H1 (cell line): ENCODE results near the gene SUSD6. TPM values are rescaled to one million over a fixed set of nuclear protein-coding genes. Genes with fewer than 3 reads are reported as not detected.

Source experiments
- CTCF ChIA-PET: fragments of 300-600 bp; sonication (Branson Sonifier 250); formaldehyde crosslinking; loops from one replicate; lab custom pipeline; 2021; ENCODE audit not compliant: partially characterized antibody; lab: Charles Lee
- POLR2A ChIA-PET: fragments of 300-600 bp; sonication (Branson Sonifier 250); formaldehyde crosslinking; loops from one replicate; lab custom pipeline; 2021; ENCODE audit warnings: inconsistent platforms; ENCODE audit not compliant: partially characterized antibody; lab: Charles Lee
- DNase-seq, 2 experiments: peaks; one replicate each; pipeline versions ENCODE4 v3.0.0 to v3.0.0-alpha.2; 2010 to 2022; ENCODE audit warnings: low spot score in 2 of 2, low read depth in 1 of 2, mixed read lengths in 1 of 2
- FAIRE-seq: peaks from 2 replicates; lab custom pipeline; 2011; peaks lifted over from hg19 to GRCh38; lab: Jason Lieb, UNC
- H2AFZ ChIP-seq: 2 replicates; pipeline ENCODE4 v1.8.1; 2012; ENCODE audit warnings: low read length, inconsistent platforms
- H2AK5ac ChIP-seq: 2 replicates; pipeline ENCODE4 v1.6.1; 2013; ENCODE audit warnings: low read depth, low read length
- H2BK120ac ChIP-seq: replicated peaks from 2 replicates; pipeline ENCODE3; 2013; ENCODE audit warnings: low read depth, low read length, inconsistent platforms
- H2BK12ac ChIP-seq: 2 replicates; pipeline ENCODE4 v1.6.1; 2013; ENCODE audit warnings: low read depth, low read length
- H2BK15ac ChIP-seq: 2 replicates; pipeline ENCODE4 v1.6.1; 2013; ENCODE audit warnings: low read length
- H2BK20ac ChIP-seq: 2 replicates; pipeline ENCODE4 v1.6.1; 2013; ENCODE audit warnings: low read length
- H2BK5ac ChIP-seq: 2 replicates; pipeline ENCODE4 v1.6.1; 2013; ENCODE audit warnings: low read depth, low read length
- H3K14ac ChIP-seq: 2 replicates; pipeline ENCODE4 v1.6.1; 2013; ENCODE audit warnings: inconsistent platforms; ENCODE audit not compliant: insufficient read length
- H3K18ac ChIP-seq: 2 replicates; pipeline ENCODE4 v1.6.1; 2013; ENCODE audit warnings: low read length; ENCODE audit errors: extremely low read depth
- H3K23ac ChIP-seq: 2 replicates; pipeline ENCODE4 v1.6.1; 2013; ENCODE audit warnings: inconsistent platforms; ENCODE audit not compliant: insufficient read length
- H3K23me2 ChIP-seq: 2 replicates; pipeline ENCODE4 v1.6.1; 2013; ENCODE audit warnings: low read depth, low read length
- H3K27ac ChIP-seq: 2 replicates; pipeline ENCODE4 v1.6.1; 2011; ENCODE audit warnings: low read depth, low read length, inconsistent platforms
- H3K27me3 ChIP-seq, 4 experiments: replicated peaks in 1 of 4; 1 replicate in 1 of 4; 2 replicates in 3 of 4; pipeline versions ENCODE4 v1.6.1 to v1.8.1; 2011 to 2013; ENCODE audit warnings: low read length in 3 of 4, mild to moderate bottlenecking in 3 of 4, inconsistent platforms in 2 of 4, mixed read lengths in 2 of 4, moderate library complexity in 1 of 4; ENCODE audit not compliant: control insufficient read depth in 3 of 4, insufficient read depth in 3 of 4; ENCODE audit errors: extremely low read depth in 1 of 4
- H3K36me3 ChIP-seq, 4 experiments: 2 replicates each; pipeline versions ENCODE4 v1.6.1 to v1.8.1; 2011 to 2013; ENCODE audit warnings: mild to moderate bottlenecking in 4 of 4, low read length in 3 of 4, moderate library complexity in 2 of 4, control low read depth in 1 of 4, inconsistent platforms in 1 of 4; ENCODE audit not compliant: insufficient read depth in 4 of 4, control insufficient read depth in 2 of 4
- H3K4ac ChIP-seq: replicated peaks from 2 replicates; pipeline ENCODE3; 2013; ENCODE audit warnings: low read length, low read depth, mixed read lengths, inconsistent platforms; ENCODE audit not compliant: insufficient read length
- H3K4me1 ChIP-seq, 4 experiments: replicated peaks in 1 of 4; 1 replicate in 1 of 4; 2 replicates in 3 of 4; pipeline versions ENCODE4 v1.6.1 to v1.8.1; 2011 to 2013; ENCODE audit warnings: low read length in 3 of 4, inconsistent platforms in 2 of 4, mixed read lengths in 1 of 4; ENCODE audit not compliant: insufficient read depth in 4 of 4, control insufficient read depth in 3 of 4
- H3K4me2 ChIP-seq, 2 experiments: 2 replicates each; pipeline versions ENCODE4 v1.6.1 to v1.8.1; 2011 to 2013; ENCODE audit warnings: low read depth in 2 of 2, low read length in 2 of 2, control low read depth in 1 of 2, inconsistent platforms in 1 of 2, mild to moderate bottlenecking in 1 of 2; ENCODE audit not compliant: insufficient read depth in 1 of 2
- H3K4me3 ChIP-seq, 4 experiments: fragments of 200-600, 300-600 bp in 1 of 4; sonication (generic), shearing (Covaris generic), sonication (Bioruptor Twin) in 1 of 4; 2 replicates each; pipeline versions ENCODE4 v1.5.1 to v1.8.1; 2011 to 2016; ENCODE audit warnings: low read length in 4 of 4, low read depth in 3 of 4, control low read depth in 2 of 4, inconsistent platforms in 2 of 4, mild to moderate bottlenecking in 2 of 4, mixed read lengths in 1 of 4, moderate library complexity in 1 of 4; ENCODE audit not compliant: insufficient read depth in 2 of 4; ENCODE audit errors: extremely low read depth in 1 of 4
- H3K56ac ChIP-seq: replicated peaks from 2 replicates; pipeline ENCODE3; 2013; ENCODE audit warnings: low read depth, mild to moderate bottlenecking, mixed read lengths, low read length, inconsistent platforms; ENCODE audit not compliant: insufficient read length
- H3K79me1 ChIP-seq: 2 replicates; pipeline ENCODE4 v1.6.1; 2013; ENCODE audit warnings: low read depth, low read length, control low read depth
- H3K79me2 ChIP-seq, 2 experiments: 2 replicates each; pipeline versions ENCODE4 v1.6.1 to v1.8.1; 2012 to 2013; ENCODE audit warnings: low read length in 2 of 2, mild to moderate bottlenecking in 2 of 2, inconsistent platforms in 1 of 2; ENCODE audit not compliant: insufficient read depth in 2 of 2, control insufficient read depth in 1 of 2
- H3K9ac ChIP-seq, 4 experiments: replicated peaks in 1 of 4; 1 replicate in 1 of 4; 2 replicates in 3 of 4; pipeline versions ENCODE4 v1.6.1 to v1.8.1; 2011 to 2013; ENCODE audit warnings: low read depth in 3 of 4, low read length in 3 of 4, control low read depth in 2 of 4, mild to moderate bottlenecking in 2 of 4, moderate library complexity in 2 of 4, inconsistent platforms in 1 of 4; ENCODE audit errors: extremely low read depth in 1 of 4
- H3K9me3 ChIP-seq, 2 experiments: 2 replicates each; pipeline versions ENCODE4 v1.6.1 to v1.8.1; 2012 to 2013; ENCODE audit warnings: mild to moderate bottlenecking in 2 of 2, moderate library complexity in 2 of 2, control low read depth in 1 of 2, inconsistent platforms in 1 of 2, low read depth in 1 of 2, low read length in 1 of 2, mixed read lengths in 1 of 2; ENCODE audit not compliant: insufficient read depth in 2 of 2
- H4K20me1 ChIP-seq, 2 experiments: replicated peaks in 1 of 2; 2 replicates each; pipeline versions ENCODE3 to v1.8.1; 2011 to 2013; ENCODE audit warnings: inconsistent platforms in 2 of 2, low read length in 2 of 2, mild to moderate bottlenecking in 1 of 2; ENCODE audit not compliant: insufficient read depth in 2 of 2, control insufficient read depth in 1 of 2
- H4K5ac ChIP-seq: 2 replicates; pipeline ENCODE4 v1.6.1; 2013; ENCODE audit warnings: low read length, low read depth, mixed read lengths, inconsistent platforms; ENCODE audit not compliant: insufficient read length
- H4K8ac ChIP-seq: 2 replicates; pipeline ENCODE4 v1.8.0; 2013; ENCODE audit warnings: mild to moderate bottlenecking, moderate library complexity, low read length, inconsistent platforms; ENCODE audit not compliant: insufficient read depth; ENCODE audit errors: extremely low read depth
- H4K91ac ChIP-seq: replicated peaks from 2 replicates; pipeline ENCODE3; 2013; ENCODE audit warnings: low read length, mixed read lengths, inconsistent platforms; ENCODE audit not compliant: insufficient read length
- ASH2L ChIP-seq: fragments of 200-600, 300-600 bp; sonication (generic); IDR thresholded peaks from one replicate; pipeline ENCODE4 v1.7.1; 2017; ENCODE audit warnings: low read length
- BRCA1 ChIP-seq: IDR thresholded peaks from 2 replicates; pipeline ENCODE4 v1.6.1; 2012; ENCODE audit warnings: low read depth, low read length, improper control_type of control experiment
- CHD2 ChIP-seq: IDR thresholded peaks from 2 replicates; pipeline ENCODE4 v1.6.1; 2012; ENCODE audit warnings: low read length, improper control_type of control experiment
- EZH2 ChIP-seq: fragments of 200-600 bp; sonication (generic); IDR thresholded peaks from 2 replicates; pipeline ENCODE4 v1.7.1; 2012; ENCODE audit warnings: low read depth, mild to moderate bottlenecking, moderate library complexity, low read length, inconsistent platforms; ENCODE audit not compliant: severe bottlenecking
- JUND ChIP-seq: IDR thresholded peaks from 2 replicates; pipeline ENCODE4 v1.6.1; 2011; ENCODE audit warnings: mild to moderate bottlenecking, improper control_type of control experiment, low read length
- POLR2AphosphoS5 ChIP-seq: IDR thresholded peaks from 2 replicates; pipeline ENCODE4 v1.6.1; 2011; ENCODE audit warnings: low read depth, low read length
- RAD21 ChIP-seq, 2 experiments: IDR thresholded peaks in 1 of 2; conservative IDR thresholded peaks in 1 of 2; 2 replicates each; pipeline ENCODE4 v1.6.1; 2011; ENCODE audit warnings: low read depth in 2 of 2, low read length in 2 of 2, improper control_type of control experiment in 1 of 2, inconsistent platforms in 1 of 2, mild to moderate bottlenecking in 1 of 2, moderate library complexity in 1 of 2
- SIN3A ChIP-seq, 2 experiments: IDR thresholded peaks in 1 of 2; conservative IDR thresholded peaks in 1 of 2; 2 replicates each; pipeline ENCODE4 v1.6.1; 2011 to 2012; ENCODE audit warnings: low read length in 2 of 2, improper control_type of control experiment in 1 of 2, low read depth in 1 of 2, mild to moderate bottlenecking in 1 of 2
- SIX5 ChIP-seq: IDR thresholded peaks from 2 replicates; pipeline ENCODE4 v1.6.1; 2011; ENCODE audit warnings: mild to moderate bottlenecking, low read depth, low read length
- SP1 ChIP-seq: IDR thresholded peaks from 2 replicates; pipeline ENCODE4 v1.6.1; 2011; ENCODE audit warnings: low read depth, low read length
- TBP ChIP-seq: IDR thresholded peaks from 2 replicates; pipeline ENCODE4 v1.6.1; 2011; ENCODE audit warnings: low read depth, low read length, improper control_type of control experiment
- TEAD4 ChIP-seq: IDR thresholded peaks from 2 replicates; pipeline ENCODE4 v1.6.1; 2012; ENCODE audit warnings: low read depth, low read length, inconsistent platforms, mixed read lengths
- WGBS, 2 experiments: shearing (Covaris generic) in 1 of 2; methylation state at CpG; one replicate each; pipeline versions ENCODE4 v1.1.6 to v1.1.7; 2013 to 2015; ENCODE audit warnings: low lambda C conversion rate in 2 of 2, mixed read lengths in 2 of 2, inconsistent platforms in 1 of 2, low coverage in 1 of 2, missing lambda C conversion rate in 1 of 2; ENCODE audit not compliant: insufficient replicate concordance in 2 of 2, insufficient coverage in 1 of 2, insufficient read length in 1 of 2; ENCODE audit errors: extremely low coverage in 1 of 2, missing lambda C conversion rate in 1 of 2; 5-methylcytosine and 5-hydroxymethylcytosine counted together
- polyA plus RNA-seq, 7 experiments: library from polyadenylated mRNA; depleted of rRNA in 3 of 7; stranded (reverse) in 5 of 7; unstranded in 2 of 7; fragments of >200 nt in 5 of 7; fragments of 200-250 nt in 2 of 7; gene quantifications; 1 replicate in 5 of 7; 2 replicates in 1 of 7; 4 replicates in 1 of 7; pipeline versions ENCODE4 v1.2.1 to v1.2.3, GENCODE V29; 2011 to 2013; ENCODE audit warnings: missing spikeins in 2 of 7, mixed read lengths in 2 of 7
- total RNA-seq: library from RNA; stranded (reverse); fragmentation: NEBNext Ultra II Directional; extraction: Animal tissue kit (Norgen Biotek cat#: 25700); gene quantifications from 2 replicates; pipeline ENCODE4 v1.2.1, GENCODE V29; 2021
- TF ChIP-seq, protein P1 (sequence below): IDR thresholded peaks from 2 replicates; pipeline ENCODE4 v1.6.1; 2011; ENCODE audit warnings: low read length, improper control_type of control experiment

SUSD6 gene
- total and polyA plus RNA-seq, 2 of the 8 experiments (the other 6 are each of a cell fraction or from before 2014, with no cell fraction given), result 3.0 to 3.8 TPM

DNA sequence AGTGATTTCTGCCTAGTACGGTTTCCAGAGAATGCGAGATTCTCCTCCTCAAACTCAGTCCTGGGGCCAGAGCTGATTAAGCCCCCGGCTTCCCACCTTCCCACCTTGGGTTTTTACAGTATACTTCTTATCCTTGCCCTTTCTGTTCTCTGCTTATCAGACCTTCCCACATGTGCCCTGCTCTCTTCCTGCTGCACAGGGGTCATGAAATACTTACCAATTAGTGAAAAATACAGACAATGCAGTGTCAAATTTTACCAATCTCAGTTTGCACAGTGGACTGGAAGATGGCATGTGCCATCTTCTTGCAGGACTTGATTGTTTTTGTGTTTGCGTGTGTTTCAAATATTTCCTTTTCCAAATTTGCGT lies 14.7 kb downstream of the SUSD6 start:
- Histone ChIP-seq H4K5ac (no peak overlapping the region), H3K4me2 (no peak overlapping the region), H3K27ac (no peak overlapping the region), H2BK20ac (no peak overlapping the region), H3K36me3 (no peaks in the 10 kb centered on the region), H4K91ac (no peak overlapping the region), H2BK5ac (no peak overlapping the region), H3K56ac (no peak overlapping the region), H4K8ac (no peak overlapping the region), H2AFZ (no peak overlapping the region), H4K20me1 (peaks cover 0 to 6% of the 10 kb centered on the region in 2 experiments), H3K23ac (no peak overlapping the region), H2BK12ac (no peak overlapping the region), H3K79me1 (no peaks in the 10 kb centered on the region), H3K18ac (no peak overlapping the region), H3K4ac (no peak overlapping the region), H3K23me2 (no peaks in the 10 kb centered on the region), H3K4me3 (no peak overlapping the region), H3K9ac (no peak overlapping the region), H3K4me1 (peaks cover 0 to 7% (median 1%) of the 10 kb centered on the region in 4 experiments; a peak in 2 of 7 replicates), H3K14ac (no peak overlapping the region), H2AK5ac (no peak overlapping the region), H3K79me2 (no peaks in the 10 kb centered on the region), H2BK15ac (no peak overlapping the region), H2BK120ac (no peak overlapping the region), H3K9me3 (no peaks in the 10 kb centered on the region), H3K27me3 (no peaks in the 10 kb centered on the region)
- ChIA-PET CTCF (interaction anchor here (1.0 to 1.5 kb wide), 2 partner anchors 14 to 41 kb away, joined by 3 read pairs; no protein-coding TSS in a partner anchor), POLR2A (no interaction called here)
- no peak for DNase-seq
- no peak for FAIRE-seq
- 95% methylated on average over 4 of the region's 5 CpGs; no CpG with 5 or more reads in 1 of the 2 experiments for WGBS, 2 experiments
- TF ChIP-seq ASH2L, result no peak
- no peak for TF ChIP-seq CHD2
- TF ChIP-seq, protein P1, sequence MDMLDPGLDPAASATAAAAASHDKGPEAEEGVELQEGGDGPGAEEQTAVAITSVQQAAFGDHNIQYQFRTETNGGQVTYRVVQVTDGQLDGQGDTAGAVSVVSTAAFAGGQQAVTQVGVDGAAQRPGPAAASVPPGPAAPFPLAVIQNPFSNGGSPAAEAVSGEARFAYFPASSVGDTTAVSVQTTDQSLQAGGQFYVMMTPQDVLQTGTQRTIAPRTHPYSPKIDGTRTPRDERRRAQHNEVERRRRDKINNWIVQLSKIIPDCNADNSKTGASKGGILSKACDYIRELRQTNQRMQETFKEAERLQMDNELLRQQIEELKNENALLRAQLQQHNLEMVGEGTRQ, result no peak
- no peak for TF ChIP-seq TBP
- TF ChIP-seq JUND, result no peak
- TF ChIP-seq SP1, result no peak
- no peak for TF ChIP-seq EZH2
- TF ChIP-seq SIN3A (conservative IDR thresholded peaks at IDR 0.05 in 1 of 2, IDR thresholded peaks at IDR 0.05 in 1 of 2; ENCODE audit: low read depth in 1 of 2, low read length in 2 of 2), result no peak
- no peak for TF ChIP-seq SIX5
- no peak for TF ChIP-seq POLR2AphosphoS5
- no peak for TF ChIP-seq RAD21 (IDR thresholded peaks at IDR 0.05 in 1 of 2, conservative IDR thresholded peaks at IDR 0.05 in 1 of 2; ENCODE audit: low read depth in 2 of 2, low read length in 2 of 2)
- no peak for TF ChIP-seq TEAD4
- no peak for TF ChIP-seq BRCA1
